Astrocyte of the cerebellum (primary cell): ENCODE measurements around the gene PIP5K1A.
"Not testable (repeated sequence)": the region's sequence is repeated elsewhere in the genome, so short reads cannot be mapped to it uniquely, and the experiment has no call there.

Source experiments
- DNase-seq: peaks from one replicate; pipeline ENCODE4 v3.0.0-alpha.2; 2011; ENCODE audit warnings: low read depth
- H3K4me3 ChIP-seq: 2 replicates; pipeline ENCODE4 v1.5.1; 2011; ENCODE audit warnings: mild to moderate bottlenecking, low read depth, low read length, moderate library complexity
- in situ Hi-C: cut with HindIII; loops from 2 replicates; pipeline ENCODE4 v1.10.0; 2017; ENCODE audit warnings: low sequenced_read_pairs
- TF ChIP-seq, protein P1 (sequence below): IDR thresholded peaks from 2 replicates; pipeline ENCODE4 v1.5.1; 2012; ENCODE audit warnings: low read length, low read depth, moderate library complexity, mild to moderate bottlenecking; ENCODE audit errors: missing control alignments

Gene PIP5K1A

DNA sequence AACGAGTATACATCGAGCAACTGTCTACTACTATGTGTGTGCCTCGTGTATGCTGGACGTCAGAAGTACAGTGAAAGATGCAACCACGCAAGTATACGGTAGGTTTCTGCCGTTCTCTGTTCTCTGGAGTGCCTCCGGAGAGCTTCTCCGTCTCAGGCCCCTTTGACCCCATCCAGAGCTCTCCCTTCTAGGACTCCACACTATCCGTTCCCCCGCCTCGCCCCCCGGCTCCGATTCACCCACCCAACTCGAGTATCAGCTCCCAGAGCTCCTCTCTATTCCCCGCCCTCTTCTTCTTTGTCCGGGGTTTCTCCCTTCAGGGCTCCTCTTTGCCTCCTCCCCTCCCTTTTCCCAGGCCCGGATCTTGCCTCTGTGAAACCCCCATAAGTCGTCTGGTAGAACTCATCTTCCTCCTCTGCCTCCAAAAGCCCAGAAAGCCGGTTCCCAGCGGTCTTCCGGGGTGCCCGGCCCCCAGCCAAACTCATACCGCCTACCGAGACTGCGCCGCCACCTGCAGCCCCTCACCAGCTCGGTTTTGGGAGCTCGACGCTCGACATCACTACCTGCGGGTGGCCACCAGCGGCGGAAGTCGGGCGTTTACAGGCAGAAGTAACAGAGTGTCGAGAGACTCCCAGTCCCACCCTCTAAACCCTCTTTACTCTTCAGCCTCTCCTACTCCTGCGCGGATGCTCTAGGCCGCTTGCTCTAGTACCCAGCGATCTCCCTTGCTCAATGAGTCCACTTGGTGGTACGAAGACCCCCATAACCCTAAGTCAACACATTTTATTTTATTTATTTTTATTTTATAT, 8.5 kb upstream of the PIP5K1A start, which contains the start of gene VPS72:
VPS72 (minus strand) TSS at position 561 of the 809 bp plus-strand sequence; CDS start at position 485, 76 bp downstream.
- TF ChIP-seq, protein P1, sequence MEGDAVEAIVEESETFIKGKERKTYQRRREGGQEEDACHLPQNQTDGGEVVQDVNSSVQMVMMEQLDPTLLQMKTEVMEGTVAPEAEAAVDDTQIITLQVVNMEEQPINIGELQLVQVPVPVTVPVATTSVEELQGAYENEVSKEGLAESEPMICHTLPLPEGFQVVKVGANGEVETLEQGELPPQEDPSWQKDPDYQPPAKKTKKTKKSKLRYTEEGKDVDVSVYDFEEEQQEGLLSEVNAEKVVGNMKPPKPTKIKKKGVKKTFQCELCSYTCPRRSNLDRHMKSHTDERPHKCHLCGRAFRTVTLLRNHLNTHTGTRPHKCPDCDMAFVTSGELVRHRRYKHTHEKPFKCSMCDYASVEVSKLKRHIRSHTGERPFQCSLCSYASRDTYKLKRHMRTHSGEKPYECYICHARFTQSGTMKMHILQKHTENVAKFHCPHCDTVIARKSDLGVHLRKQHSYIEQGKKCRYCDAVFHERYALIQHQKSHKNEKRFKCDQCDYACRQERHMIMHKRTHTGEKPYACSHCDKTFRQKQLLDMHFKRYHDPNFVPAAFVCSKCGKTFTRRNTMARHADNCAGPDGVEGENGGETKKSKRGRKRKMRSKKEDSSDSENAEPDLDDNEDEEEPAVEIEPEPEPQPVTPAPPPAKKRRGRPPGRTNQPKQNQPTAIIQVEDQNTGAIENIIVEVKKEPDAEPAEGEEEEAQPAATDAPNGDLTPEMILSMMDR: no peak
- H3K4me3 ChIP-seq: peak within 1 kb of the TSS; percentile 91
- in situ Hi-C loops: no loop called here
- DNase-seq: peak; percentile 68

- TF ChIP-seq, protein P1: no peak
- H3K4me3 ChIP-seq: no peak overlapping the region
- no peak for DNase-seq
- in situ Hi-C loops: no loop called here
These were observed 6.3 kb upstream of the PIP5K1A start for GRCh38 chr1:151192047-151192446.

DNA sequence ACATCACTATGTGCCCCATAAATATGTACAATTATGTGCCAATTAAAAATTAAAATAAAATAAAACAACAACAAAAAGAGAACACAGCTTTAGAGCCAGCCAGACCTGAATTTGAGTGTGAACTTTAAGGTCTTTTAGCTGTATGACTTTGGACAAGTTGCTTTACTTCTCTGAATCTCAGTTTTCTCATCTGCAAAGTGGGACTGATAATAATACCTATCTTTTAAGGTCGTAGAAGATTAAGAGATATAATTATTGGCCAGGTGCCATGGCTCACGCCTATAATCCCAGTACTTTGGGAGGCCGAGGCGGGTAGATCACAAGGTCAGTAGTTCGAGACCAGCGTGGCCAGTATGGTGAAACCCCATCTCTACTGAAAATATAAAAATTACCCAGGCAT, 5.0 kb upstream of the PIP5K1A start:
- H3K4me3 ChIP-seq: no peak overlapping the region
- TF ChIP-seq, protein P1: no peak
- no peak for DNase-seq
- in situ Hi-C loops: no loop called here

DNA sequence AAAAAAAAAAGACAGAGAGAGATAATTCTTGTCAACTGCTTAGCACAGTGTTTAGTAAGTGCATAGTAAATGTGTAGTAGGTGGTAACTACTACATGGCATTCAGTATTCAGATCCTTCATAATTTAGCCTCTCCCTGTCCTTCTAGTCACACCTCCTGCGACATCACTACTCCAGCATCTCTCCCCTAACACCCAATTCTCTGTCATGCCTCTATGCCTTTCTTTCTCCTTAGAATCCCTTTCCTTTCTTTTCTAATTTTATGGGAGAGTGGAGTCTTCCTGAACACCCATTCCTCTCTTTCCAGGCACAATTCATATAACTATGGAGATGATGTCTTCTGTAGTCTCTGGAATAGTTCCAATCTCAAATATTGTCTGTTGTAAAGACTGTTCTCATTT, 4.5 kb upstream of the PIP5K1A start:
- DNase-seq: no peak
- in situ Hi-C loops: no loop called here
- no peak overlapping the region for H3K4me3 ChIP-seq
- TF ChIP-seq, protein P1: no peak

- in situ Hi-C loops, H3K4me3 ChIP-seq: not testable (repeated sequence)
- peak; percentile 66 for DNase-seq
These were observed 3.3 kb upstream of the PIP5K1A start for GRCh38 chr1:151194894-151195594.

DNA sequence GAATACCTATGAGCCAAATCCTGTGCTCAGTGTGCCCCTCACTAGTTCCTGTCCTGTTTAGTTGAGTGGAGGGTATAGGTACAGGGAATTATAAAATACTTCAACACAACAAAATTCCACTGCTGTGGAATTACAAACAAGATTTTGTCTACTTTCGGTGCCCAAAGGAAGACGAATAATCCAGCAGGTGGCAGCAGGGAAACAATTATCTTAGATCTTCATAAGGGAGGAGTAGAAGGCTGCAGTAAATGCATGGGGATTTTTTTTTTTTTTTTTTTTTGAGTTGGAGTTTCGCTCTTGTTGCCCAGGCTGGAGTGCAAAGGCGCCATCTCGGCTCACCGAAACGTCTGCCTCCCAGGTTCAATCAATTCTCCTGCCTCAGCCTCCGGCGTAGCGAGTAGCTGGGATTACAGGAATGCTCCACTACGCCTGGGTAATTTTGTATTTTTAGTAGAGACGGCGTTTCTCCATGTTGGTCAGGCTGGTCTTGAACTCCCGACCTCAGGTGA, 2.0 kb upstream of the PIP5K1A start:
- no peak overlapping the region for H3K4me3 ChIP-seq
- in situ Hi-C loops: no loop called here
- DNase-seq: peak; percentile 81
- TF ChIP-seq, protein P1: peak; percentile 64

DNA sequence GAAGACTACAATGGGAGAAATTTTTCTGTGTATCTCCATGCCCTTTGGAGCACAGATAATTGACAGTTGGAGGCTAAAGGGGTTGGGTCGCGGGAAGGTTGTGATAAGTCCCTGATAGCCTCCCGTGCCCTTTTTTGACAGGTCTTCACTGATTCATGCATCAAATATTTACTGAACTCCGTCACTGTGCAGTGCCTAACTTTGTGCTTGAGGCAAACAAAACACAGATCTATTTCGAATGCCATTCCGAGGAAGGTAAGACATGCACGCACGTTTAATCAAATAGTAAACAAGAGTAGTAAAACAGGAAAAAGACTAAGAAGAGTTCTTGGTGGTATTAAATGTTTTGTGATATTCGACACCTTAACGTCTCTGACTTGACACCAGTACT, 494 bp upstream of the PIP5K1A start:
- in situ Hi-C loops: no loop called here
- no peak for DNase-seq
- TF ChIP-seq, protein P1: no peak
- H3K4me3 ChIP-seq: peak overlapping the region; percentile 100
